GM18519 (cell line): ENCODE results near the gene KCNJ11.

Source experiments
- ATAC-seq: cut with Tn5 transposase; IDR thresholded peaks from one replicate; pipeline ENCODE4 v1.9.1; 2021; ENCODE audit warnings: mild to moderate bottlenecking, moderate library complexity; ENCODE audit not compliant: unreplicated experiment, low FRiP score

KCNJ11 gene

DNA sequence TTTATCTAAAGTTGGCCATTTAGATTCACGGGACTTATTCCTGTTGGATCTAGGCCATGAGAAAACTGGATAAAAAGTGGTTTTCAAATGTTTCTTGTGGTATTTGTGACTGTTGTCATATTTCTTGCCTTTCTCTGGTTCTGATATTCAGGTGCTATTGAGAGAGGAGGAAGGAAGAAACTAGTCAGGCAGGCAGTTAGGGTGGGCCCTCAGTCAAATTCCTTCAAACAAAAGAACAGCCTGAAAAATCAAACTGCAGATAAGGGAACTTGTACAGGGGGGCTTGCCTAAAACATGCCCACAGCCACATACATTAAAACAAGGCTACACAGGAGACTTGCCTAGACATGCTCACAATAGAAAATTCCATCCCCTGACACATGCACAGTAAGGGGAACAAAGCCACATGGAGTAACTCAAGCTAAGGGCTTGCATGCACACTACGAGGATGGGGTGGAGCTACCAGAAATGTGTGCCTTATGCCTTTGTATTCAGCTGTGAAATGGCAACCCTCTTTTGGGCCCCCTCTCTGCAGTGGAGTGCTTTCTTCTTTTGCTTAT lies 18.7 kb downstream of the KCNJ11 start:
- ATAC-seq: no peak

DNA sequence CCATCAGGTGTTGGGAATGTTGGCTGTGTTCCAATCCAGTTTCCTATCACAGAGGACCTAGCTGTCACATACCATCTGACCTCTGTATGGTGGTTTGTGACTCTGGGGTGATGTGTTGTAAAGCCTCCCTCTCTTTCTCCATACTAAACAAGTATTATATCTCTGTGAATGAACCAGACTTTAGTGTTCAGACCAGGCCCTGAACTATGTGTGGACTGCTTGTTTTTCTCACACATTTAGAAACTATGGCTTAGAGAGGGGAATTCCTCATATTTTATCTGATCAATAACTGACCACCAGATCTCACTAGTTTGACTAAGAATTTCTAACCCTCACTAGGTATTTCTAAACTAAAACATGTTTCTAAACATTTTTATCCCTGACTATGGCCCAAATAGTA lies 19.4 kb downstream of the KCNJ11 start:
- no peak for ATAC-seq

DNA sequence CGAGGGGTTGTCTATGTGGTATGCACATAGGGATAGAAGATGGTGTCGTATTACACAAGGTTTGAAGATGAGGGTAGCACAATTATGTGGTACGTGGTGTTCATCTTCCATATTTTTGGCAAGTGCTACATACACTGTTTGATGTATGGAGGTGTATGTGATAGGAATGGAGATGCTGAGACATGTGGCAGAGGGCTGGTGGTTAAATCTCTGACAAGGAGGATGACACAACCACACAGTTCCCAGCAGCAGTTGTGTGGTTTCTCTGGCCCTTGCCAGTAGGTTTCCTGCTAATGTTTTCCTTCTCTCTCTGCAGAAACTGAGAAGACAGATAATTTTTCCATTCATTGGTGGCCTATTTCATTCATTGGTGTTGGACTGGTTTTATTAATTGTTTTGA lies 19.9 kb downstream of the KCNJ11 start:
- ATAC-seq: no peak

DNA sequence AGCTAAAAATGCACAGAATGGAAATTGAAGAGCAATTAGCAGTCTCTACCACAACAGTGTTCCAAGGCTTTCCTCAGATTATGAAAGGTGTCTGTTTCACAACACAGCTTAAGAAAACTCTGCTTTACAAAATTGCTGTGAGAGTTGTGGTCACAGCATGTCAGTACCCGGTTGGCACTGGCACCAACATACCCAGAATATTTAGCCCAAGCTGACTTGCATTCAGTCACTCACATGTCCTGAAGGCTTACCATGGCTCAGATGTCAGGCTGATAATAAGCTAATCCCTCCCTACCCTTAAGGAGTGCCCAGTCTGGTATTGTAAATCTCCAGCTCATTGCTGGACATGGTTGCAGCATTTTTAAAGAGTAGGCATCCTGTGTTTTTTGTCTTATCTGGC lies 22.0 kb downstream of the KCNJ11 start:
- ATAC-seq: no peak

DNA sequence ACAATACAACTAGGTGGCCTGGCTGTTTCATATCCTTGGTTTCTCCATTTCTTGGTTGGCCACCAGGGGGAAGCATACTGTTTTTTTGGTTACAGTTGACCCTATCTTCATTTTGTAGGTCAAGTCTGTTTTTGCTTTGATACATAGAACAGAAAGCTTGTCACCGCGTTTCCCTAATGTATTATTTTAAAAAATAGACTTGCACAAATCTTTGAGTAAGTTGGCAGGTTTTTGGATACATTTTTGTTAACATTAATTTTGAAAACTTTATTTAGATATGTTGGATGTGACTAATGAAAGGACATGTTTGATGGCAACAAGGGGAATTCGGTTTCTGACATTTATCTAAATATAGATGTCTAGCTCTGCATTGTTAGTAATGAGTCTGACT lies 33.9 kb downstream of the KCNJ11 start:
- ATAC-seq: peak; percentile 51

DNA sequence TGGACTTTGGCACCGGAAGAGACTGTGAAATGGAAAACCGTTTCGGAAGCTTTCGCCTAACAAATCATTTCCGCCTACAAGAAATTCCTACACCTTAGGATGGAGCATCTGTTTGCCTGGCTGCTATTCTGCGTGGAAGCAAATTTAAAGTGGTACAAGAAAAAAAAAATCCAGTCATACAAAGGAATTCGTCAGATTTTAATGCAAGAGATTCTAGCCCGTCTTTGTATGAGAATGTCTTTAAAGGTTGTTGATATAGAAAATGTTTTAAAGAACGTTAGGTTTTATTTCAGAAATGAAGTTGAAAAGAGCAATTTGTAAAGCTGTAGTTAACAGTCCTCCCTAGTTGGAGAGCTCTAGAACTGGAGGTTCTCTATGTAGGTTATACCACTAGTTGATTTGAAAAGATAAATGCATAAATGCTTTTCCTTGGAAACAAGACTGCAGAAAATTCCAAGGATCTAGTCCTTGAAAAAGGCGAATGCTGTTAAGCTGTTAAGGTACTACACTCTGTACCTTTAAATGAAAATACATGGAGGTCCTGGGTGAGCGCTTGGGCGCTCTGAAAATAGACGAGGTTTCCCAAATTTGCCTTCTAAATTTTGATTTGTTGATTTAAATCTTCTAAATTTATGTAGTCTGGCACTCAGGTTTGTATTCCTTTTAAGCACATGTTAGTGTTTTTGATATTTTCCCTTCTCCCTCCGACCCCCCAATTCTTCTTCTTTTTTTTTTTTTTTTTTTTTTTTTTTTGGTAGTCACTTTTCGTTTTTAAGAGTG lies 34.4 kb downstream of the KCNJ11 start:
- ATAC-seq: no peak

DNA sequence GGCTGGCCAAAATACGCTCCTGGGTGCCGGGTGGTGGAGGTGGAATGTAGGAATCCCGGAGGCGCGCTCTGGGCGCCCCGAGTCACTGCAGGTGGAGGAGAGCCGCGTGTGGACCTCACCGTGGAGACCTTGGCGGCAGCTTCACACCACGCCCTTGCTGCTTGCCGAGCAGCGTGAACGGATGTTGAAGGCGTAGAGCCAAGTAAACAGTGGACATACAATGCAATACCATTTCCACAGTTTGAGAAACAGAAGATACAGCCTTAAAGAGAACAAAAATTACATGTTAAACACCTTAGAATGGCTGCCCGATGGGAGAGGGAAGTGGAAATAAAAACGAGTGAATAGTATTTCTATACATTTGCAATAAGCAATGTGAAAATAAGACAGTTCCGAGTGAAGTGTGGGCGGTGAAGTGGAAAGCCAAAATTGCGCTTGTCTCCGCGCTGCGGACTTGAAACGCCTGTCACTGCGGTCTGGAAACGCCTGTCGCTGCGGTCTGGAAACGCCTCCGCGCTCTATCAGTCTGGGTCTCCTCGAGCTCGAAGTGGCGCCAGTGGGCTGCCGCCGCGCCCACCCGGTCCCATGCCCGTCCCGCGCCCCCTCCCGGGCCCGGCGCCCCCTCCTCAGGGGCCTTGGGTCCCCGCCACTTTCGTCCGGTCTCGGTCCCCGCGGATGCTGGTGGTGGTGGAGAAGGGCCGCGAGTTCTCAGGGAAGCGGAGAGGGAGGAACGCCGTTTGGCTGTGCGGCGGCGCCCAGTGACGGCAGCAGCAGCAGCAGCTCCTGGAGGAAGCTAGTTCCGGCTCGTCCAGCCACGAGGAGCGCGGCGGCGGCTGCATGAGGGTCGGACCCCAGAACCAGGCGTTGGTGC lies 35.3 kb downstream of the KCNJ11 start:
- ATAC-seq: no peak

DNA sequence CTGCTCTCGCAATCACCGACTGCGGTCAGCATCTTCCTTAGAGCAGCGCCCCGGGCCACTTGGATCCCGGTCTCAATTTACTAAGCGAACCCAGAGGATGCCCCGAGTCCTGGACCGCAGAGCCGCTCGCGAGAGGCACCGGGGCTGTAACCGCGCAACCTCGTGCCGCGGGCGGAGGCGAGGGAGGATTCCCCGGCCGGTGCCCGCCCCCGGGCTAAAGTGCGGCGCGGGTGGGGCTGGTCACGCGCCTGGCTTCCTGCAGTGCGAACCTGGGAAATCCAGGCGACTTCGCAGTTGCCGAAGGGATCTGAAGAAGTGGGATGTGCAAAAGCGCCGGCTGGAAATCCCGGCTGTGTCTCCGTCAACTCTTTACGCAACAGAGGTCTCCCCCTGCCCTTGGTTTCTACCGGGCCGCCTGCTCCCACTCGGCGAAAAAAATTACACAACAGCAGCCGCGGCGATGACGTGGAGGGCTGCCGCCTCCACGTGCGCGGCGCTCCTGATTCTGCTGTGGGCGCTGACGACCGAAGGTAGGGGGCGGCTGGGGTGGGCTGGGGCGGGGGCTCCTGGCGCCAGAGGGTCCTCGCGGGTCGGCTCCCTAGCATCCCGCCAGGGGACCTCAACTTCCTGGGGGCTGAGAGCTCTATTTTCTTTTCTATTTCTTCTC lies 36.8 kb downstream of the KCNJ11 start, which contains the start of gene NCR3LG1:
TSS of gene NCR3LG1 (plus strand) at position 291 of the 667 bp plus-strand sequence. CDS start at position 461, 170 bp downstream.
- no peak for ATAC-seq

DNA sequence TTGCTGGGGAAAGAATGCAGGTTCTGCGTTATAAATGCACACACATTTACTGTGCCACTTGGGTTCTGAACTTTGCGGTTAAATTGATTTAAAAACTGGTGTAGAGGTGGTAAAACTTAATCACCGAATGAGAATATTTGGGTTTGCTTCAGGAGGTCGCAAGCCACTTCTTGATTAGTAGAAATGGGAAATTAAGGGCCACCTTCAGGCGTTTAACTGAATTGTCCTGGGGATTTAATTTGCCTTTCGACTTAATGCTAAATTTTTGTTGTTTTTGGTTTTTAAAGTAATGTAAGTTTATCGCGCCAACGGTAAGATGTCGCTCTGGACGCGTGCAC lies 37.3 kb downstream of the KCNJ11 start:
- ATAC-seq: no peak

DNA sequence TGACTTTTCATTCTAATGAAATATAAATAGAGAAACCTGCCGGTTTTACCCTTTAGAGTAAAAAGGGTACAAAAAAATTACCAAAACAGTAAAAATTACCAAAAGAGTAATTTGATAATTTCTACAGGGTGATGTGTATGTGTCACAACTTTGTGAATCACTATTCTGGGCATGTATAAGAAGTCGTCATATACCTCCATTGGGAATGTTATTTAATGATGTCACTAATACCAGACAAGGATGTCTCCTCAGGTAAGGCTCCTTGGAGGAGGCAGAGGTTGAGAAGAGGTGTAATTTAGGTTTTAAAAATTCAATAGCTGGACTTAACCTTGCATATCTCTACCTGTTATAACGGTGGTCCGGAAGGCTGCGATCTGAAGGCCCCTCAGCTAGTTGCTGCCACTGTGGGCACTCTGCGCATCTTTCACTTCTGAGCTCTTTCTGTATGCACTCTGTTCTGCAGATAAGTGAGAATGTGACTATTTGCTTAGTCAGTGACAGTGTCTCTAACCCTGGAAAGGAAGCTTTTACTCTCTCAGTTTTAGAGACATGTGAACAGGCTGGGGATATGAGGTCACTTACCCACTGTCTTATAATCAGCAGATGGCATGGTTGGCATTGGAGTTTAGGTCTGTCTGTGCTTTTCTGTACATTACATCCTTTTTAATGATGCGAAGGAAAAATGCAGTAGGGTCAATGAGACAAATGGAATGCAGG lies 37.8 kb downstream of the KCNJ11 start:
- ATAC-seq: no peak

DNA sequence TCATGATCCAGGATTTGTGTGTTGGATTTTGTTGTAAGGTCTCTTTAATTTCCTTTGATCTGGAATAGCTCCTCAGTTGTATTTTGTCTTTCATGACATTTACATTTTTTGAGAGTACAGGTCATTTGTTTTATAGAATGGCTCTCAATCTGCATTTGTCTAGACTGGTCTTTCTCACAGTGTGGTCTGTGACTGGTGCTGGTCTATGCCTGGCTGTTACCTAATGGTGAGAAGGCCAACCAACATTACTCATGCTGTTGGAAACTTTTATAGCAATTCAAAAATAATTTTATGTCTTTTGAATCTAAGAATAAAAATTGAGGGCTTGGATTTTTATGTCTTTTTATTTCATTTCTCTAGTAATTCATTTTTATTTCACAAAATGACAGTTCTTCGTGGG lies 40.8 kb downstream of the KCNJ11 start:
- no peak for ATAC-seq

DNA sequence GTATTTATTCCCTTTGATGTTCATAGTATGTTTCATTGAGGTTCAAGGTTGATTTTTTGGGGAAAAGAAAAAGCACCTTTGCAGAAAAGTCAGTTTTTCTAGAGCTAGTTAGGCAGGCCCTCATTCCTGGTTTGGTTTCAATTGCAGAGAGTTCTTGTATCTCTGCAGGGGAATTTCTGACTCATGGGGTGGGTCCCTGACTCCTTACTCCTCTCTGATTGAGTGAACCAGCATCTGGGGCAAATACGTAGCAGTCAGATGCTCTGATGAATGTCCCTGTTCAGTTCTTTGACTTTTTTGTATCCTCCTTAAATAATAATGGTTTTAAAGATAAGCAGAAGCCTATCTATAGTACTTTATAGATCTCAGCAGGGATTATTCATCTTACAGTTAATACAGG lies 44.6 kb downstream of the KCNJ11 start:
- no peak for ATAC-seq

DNA sequence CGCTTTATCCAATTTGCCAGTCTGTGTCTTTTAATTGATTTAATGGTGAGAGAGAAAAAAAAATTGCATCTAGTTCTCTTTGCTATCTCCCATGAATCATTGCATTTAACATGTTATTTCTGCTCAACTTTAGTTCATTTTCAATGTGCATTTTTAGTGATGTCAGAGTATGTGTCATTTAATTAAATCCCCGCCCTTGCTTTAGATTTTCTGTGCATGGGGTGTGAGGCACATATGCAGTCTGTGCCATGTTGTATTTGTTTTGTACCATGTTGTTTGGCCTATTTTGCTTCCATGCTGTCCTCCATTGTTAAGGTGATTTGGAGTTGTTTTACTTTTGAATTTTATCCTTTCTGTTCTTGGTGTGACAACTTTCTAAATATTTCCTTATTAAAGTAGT lies 45.2 kb downstream of the KCNJ11 start:
- no peak for ATAC-seq
